ENCODE measurements around the gene FRMD4A.

Gene FRMD4A

DNA sequence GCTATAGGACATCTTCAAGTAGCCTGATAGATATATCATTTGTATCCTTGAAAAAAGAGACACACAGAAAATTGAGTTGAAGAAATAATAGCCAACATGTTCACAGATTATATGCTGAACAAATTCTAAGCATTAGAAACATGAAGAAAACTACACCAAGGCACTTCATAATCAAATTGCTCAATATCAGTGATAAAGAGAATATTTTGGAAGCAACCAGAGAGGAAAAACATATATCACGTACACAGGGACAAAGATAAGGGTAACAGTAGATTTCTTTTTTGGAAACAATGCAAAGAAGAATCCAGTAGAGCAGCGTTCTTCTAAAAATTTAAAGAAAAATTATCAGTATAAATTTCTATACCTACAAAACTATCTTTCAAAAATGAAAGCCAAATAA, 6.0 kb upstream of the FRMD4A start:
- DNase-seq = no peak

DNA sequence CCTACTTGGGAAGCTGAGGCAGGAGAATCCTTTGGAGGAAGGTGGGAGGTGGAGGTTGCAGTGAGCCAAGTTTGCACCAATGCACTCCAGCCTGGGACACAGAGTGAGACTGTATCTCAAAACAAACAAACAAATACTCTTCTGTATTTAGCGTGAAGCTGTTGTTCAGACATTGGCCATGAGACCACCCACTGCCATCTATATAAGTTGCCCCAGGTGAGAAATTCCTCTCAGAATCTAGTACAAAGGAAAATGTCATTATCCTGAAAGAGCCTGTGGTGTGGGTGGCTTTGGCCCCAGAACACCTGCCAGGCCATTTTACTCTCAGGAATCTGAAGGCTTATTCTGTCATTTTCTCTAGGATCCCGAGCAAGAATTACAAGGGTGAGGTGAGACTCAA, 4.0 kb upstream of the FRMD4A start:
- DNase-seq = no peak

DNA sequence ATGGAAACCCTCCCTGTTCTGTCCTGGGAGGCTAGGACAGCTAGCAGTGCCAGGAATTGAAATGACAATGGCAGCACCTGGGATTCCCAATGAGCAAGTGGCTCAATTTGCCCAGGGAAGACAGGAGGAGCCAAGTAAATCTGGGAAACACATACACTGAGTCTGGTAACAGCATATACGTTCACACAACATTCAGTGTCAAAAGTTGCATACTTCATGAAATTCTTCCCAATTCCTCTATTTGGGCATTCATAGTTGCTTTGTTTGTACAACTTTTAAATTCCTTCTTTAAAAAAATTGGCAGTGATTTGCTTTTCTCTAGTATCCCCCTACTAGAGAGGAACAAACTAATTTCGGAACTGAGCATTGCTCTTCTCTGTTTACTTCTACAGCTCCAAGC, 2.9 kb upstream of the FRMD4A start:
- DNase-seq = no peak

DNA sequence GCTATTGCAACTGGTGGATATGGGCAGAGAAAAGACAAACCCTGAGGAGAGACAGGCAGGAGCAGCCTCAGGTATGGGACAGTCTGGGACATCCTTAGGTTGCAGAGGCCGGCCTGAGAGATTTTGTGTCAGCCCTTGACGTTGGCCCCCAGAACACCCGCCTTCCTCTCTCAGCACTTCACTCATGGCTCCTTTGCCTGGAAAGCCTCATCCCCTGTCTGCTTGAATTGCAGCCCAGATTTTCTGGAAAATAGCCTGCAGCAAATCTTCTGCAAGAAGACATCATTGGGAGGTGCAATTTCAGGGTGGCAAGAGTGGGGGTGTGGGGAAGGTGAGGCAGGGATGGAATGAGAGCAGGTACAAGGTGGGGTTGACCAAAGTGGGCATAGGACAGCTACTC, 2.2 kb upstream of the FRMD4A start:
- DNase-seq = no peak

- no peak for DNase-seq
Measured at GRCh38 chr10:14329746-14330173, 964 bp downstream of the FRMD4A start.

- no peak for DNase-seq
Measured at GRCh38 chr10:14328881-14329672, 1.6 kb downstream of the FRMD4A start.

DNA sequence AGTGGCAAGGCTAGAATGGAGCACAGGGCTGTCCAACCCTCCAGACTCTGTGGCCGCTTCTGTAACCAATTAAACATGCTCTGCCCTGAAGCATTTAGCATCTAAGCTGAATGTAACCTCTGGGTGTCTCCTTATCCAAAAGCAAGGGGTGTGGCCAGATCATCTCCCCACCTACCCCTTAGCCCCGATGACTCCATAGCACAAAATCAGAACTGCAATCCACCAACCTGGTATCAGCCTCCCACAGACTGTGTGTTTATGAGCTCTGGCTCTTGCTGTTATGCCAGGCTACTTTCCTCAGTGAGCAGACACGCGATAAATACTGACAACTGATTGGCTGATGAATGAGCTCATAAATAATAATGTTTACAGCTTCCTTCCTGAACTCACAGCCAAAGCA, 3.2 kb downstream of the FRMD4A start:
- DNase-seq = no peak

DNA sequence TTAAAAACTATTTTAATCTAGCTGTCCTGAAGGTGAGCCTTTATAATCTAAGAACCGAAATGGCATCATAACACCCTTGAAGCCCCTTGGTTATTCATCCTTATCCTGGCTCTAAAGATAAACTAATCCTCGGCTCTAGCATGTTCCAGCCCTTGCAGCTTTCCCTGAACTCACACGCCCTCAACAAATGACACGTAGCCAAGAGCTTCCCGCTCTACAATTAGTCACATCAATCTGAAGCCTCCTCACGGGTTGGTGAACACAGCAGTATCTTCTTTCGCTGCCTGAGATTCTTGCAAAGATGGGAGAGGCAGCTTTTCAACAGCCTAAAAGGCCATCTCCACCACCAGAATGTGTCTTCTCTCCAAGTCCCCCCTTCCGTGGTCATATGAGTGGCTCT, 4.1 kb downstream of the FRMD4A start:
- DNase-seq = no peak

DNA sequence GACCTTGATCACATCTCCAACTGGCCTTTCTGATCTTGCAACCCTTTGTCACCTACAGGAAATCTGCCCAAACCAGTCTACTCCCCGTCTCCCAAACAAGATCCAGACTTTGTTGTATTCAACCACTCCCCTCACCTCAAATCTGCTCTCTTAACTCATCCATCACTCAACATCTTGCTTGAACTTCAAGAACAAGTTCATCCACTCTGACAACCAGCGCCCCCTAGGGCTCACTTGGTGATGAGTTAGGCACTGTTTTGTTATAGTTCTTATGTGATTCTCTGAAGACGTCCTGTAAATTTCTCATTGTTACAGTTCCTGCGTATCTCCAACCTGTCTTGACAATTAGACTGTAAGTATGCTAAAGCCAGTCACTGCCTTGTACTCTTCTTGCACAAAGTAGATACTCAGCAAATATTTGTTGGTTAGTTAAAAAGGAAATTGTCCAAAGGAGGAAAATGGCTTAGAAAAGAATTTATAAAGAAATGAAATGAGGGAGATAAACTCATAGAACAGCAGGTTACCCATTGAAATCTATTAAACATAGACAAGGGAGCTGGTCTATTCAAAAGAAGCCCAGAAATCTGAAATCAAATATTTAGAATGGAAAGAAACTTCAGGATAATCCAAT, 5.3 kb downstream of the FRMD4A start:
- peak; percentile 43 for DNase-seq

GRCh38 chr10:14322526-14323188, 8.1 kb downstream of the FRMD4A start:
- DNase-seq = no peak

DNA sequence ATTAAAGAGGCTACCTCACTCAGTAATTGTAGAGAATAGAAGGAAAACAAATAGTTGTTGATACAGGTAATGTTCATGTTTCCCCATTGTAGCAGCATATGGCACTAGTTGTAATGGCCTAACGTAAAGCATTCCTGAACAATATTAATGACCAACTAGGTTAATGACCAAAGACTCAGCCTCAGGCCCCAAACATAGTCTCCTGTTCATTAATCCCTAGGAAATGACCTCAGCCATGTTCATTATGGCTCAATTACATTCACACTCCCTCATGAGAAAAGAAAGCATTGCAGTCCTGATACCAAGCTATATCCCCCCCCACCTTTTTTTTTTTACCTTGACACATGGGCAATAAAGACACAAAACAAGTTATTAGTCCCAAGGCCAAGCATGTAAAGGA, 12.7 kb downstream of the FRMD4A start:
- no peak for DNase-seq

GRCh38 chr10:14312014-14312413, 18.7 kb downstream of the FRMD4A start:
- no peak for DNase-seq

- DNase-seq = no peak
Measured at GRCh38 chr10:14311206-14311957, 19.3 kb downstream of the FRMD4A start.

DNA sequence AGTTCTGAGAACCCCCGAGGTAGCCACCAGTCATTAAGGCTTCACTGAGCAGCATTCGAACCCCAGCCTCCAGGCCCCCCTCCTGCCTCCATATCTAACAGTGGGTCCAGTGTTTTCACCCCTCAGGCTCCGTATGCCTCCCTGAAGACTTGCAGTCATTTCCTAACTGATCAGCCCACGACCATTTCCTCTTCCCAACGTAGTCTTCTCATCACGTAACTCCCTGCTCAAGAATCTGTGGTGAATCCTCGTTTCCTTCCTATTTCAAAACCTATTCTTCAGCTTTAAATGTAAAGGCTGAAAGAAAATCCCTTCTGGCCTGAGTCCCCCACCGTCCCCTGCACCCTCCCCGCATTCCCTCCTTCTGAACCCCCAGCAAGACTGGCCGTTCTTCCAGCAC, 21.1 kb downstream of the FRMD4A start:
- no peak for DNase-seq

DNA sequence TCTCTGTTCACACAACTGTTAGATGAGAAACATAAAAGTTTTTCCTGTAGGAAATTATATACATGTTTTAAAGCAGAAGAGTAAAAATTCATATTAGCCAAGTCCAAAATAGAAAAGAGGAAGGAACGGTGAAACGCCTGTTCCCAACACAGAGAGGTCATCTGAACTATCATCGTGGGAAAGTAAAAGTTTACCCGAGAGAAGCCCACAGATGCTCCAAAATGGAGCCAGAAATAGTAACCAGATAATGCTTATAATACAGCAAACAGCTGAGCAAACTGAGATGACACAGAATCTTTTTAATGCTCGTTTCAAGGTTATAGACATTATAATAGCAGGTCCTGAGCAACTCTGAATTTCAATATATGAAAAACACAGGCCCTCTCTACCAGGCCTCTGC, 24.5 kb downstream of the FRMD4A start:
- no peak for DNase-seq

DNA sequence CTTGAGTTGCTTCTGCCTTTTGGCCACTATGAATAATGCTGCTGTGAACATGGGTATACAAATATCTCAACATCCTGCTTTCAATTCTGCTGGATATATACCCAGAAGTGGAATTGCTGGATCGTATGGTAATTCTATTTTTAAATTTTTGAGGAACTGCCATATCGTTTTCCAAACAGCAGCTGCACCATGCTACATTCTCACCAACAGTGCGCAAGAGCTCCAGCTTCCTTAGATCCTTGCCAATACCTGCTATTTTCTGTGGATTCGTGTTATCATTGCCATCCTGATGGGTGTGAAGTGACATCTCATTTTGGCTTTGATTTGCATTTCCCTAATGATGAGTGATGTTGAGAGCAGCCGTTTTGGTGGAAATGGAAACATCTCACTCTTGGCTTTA, 26.7 kb downstream of the FRMD4A start:
- no peak for DNase-seq

- no peak for DNase-seq
Measured at GRCh38 chr10:14302035-14302434, 28.7 kb downstream of the FRMD4A start.

DNA sequence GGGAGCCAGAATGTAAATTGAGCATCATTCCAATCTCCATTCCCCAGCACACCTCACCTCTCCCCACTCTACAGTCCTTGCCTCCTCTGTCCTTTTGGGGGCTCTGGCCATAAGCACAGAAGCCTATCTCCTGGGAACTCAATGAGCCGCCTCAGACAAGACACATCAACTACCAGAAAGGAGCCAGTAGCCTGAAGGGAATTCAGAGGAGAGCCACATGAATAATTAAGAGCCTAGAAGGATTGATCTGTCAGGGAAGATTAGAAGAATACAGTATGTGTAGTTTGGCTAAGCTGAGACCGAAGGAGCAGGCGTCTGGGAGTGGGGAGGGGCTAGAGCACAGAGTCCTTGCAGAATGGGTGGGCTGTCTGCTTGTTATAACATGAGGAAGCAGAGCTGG, 31.2 kb downstream of the FRMD4A start:
- no peak for DNase-seq

DNA sequence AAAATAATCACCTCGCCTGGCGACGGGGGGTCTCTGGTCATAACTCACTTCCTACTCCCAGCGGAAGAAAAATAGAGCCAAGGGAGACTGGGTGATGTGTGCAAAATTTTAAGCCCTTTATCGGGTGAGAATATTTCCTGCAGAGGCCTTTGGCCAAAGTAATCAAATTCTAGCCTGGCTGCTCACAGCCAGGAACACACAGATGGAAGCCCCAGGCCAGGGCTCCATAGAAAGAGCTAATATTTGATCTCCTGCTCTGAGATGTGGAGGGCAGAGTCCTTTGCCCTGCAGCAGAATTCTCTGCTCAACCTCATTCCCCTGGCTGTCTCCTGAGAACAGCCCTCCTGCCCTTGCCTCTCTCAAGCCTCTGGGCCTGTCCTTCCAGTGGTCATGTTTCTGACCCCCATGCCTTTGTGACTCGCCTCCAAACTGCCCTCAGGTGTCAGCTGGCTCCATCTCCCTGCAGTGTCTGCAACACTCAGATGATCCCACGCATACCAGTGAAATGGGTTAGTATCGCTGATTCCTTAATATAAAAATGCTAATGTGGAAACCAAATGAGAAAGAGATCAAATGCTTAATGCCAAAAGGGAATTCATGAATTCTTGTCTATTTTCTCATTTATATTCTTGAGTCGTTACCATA, 34.5 kb downstream of the FRMD4A start:
- no peak for DNase-seq

DNA sequence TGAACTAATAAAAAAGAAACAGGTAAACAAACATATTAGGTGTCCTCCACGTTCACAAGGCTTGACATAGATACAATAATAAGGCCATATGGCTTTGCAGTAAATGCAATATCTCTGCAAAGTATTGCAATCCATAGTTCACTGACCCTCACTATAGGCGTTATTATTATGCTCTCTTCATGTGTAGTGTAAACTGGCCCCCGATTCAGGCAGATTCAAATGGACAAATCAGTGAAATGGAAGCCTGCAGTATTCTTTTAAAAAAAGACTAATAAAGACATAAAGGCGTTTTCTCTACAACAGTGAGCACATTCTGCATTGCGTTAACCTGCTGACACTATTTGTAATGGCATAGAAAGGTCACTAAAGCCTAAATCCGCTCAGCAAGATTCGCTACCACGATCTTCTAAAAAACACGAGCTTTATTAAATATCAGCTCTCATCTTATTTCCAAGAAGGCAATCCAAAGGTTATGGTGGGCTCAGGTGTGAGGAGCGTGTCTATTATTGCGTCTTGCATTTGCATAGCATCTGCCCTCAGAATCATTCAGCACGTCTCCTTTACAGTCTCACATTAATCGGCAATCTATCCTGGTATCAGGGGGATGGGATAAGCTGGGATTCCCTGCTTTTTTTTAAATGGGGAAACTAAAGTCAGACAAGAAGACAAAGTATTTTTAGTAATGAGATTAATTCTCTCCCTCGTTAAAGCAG, 36.2 kb downstream of the FRMD4A start:
- DNase-seq = no peak

DNA sequence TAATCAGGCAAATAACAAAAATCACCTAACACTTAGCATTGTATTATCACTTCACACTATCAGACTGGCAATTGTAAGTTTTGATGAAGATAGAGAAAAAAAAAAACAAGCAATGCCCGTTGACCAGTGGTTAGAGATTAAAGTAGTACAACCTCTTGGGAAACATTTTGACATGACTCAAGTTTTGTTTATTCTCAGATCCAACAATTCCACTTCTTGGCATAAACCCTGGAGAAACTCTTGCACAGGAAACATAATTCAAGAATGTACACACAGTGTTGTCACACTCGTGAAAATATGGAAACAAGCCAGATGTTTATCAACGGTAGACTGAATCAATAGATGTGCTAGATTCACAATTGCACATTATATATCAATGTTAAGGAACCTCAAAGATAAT, 37.2 kb downstream of the FRMD4A start:
- DNase-seq = no peak

DNA sequence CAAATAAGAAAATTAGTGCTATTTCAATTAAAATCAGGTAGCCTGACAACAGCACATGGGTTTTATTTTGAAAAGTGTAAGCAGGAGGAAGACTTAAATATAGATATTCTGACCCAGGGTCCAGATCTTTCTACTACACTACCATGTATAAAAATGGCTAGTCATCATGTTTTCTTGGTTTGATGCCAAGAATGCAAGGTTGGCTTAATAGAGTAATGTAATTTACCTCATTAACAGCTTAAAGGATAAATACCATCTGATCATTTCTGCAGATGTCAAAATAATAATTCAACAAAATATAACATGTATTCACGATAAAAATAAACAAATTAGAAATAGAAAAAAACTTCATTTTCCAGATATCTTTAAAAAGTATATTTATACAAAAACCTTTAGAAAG, 39.4 kb downstream of the FRMD4A start:
- DNase-seq = no peak

Data from activated CD4-positive, alpha-beta T cell treated with anti-CD3 and anti-CD28 coated beads, Interleukin-2, amount 50 U/mL, for 1 hour (primary cell).